Prostate gland (tissue), 2 donors: Measurements from ENCODE around the gene TRAK1.

Experiments
- POLR2A ChIP-seq: fragments of 450-650 bp; IDR thresholded peaks from one replicate; pipeline ENCODE4 v1.6.1; 2016; ENCODE audit warnings: antibody characterized with exemption, mild to moderate bottlenecking
- POLR2AphosphoS5 ChIP-seq: sonication (generic); formaldehyde crosslinking; IDR thresholded peaks from one replicate; pipeline ENCODE4 v1.6.1; 2017; ENCODE audit warnings: antibody characterized with exemption
- TF ChIP-seq, protein P1 (sequence below), 4 experiments: fragments of 200-600 bp in 2 of 4; fragments of 450-650 bp in 2 of 4; sonication (generic) in 2 of 4; IDR thresholded peaks; 1 replicate in 3 of 4; 2 replicates in 1 of 4; pipeline ENCODE4 v1.5.1; 2016 to 2019; ENCODE audit warnings: antibody characterized with exemption in 4 of 4, mild to moderate bottlenecking in 2 of 4, moderate library complexity in 2 of 4

DNA sequence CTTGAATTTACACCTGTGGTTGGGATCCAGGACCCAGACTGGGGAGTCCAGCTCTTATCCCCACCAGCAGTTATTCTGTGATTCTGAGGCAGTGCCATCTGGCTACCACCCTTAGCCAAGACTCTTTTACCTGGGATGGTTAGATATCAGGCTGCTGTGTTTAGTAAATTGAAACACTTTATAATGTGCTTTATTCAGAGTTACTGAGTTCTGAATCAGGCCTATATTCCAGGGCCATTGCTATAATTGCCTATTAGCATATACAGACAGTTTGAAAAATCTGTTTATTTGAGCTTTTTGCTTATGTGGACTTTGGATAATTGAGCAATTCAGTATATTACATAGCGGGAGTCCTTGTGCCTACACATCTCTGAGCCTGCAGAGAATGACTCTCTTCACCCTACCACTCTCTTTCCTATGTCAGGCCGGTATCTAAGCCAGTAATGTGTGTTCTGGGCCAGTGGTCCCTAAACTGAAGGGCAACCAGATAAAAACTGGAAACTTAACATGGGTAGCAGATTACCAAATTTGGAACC is 45.4 kb upstream of the TRAK1 start:
- TF ChIP-seq, protein P1, sequence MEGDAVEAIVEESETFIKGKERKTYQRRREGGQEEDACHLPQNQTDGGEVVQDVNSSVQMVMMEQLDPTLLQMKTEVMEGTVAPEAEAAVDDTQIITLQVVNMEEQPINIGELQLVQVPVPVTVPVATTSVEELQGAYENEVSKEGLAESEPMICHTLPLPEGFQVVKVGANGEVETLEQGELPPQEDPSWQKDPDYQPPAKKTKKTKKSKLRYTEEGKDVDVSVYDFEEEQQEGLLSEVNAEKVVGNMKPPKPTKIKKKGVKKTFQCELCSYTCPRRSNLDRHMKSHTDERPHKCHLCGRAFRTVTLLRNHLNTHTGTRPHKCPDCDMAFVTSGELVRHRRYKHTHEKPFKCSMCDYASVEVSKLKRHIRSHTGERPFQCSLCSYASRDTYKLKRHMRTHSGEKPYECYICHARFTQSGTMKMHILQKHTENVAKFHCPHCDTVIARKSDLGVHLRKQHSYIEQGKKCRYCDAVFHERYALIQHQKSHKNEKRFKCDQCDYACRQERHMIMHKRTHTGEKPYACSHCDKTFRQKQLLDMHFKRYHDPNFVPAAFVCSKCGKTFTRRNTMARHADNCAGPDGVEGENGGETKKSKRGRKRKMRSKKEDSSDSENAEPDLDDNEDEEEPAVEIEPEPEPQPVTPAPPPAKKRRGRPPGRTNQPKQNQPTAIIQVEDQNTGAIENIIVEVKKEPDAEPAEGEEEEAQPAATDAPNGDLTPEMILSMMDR (IDR thresholded peaks at IDR 0.05): no peak
- TF ChIP-seq POLR2AphosphoS5 (no peak), POLR2A (no peak)
